LNCaP clone FGC (cell line): Measurements from ENCODE around the gene CACNA1E.

Source experiments
- DNase-seq: peaks from one replicate; pipeline ENCODE4 v3.0.0-alpha.2; 2011; ENCODE audit warnings: low read depth
- H3K4me3 ChIP-seq: 2 replicates; pipeline ENCODE4 v1.5.1; 2011; ENCODE audit warnings: mild to moderate bottlenecking, low read depth, low read length, control low read depth
- TF ChIP-seq, protein P1 (sequence below): IDR thresholded peaks from 2 replicates; pipeline ENCODE4 v1.5.1; 2012; ENCODE audit warnings: mild to moderate bottlenecking; ENCODE audit not compliant: control insufficient read depth, insufficient read depth; ENCODE audit errors: extremely low read depth

The CACNA1E gene

DNA sequence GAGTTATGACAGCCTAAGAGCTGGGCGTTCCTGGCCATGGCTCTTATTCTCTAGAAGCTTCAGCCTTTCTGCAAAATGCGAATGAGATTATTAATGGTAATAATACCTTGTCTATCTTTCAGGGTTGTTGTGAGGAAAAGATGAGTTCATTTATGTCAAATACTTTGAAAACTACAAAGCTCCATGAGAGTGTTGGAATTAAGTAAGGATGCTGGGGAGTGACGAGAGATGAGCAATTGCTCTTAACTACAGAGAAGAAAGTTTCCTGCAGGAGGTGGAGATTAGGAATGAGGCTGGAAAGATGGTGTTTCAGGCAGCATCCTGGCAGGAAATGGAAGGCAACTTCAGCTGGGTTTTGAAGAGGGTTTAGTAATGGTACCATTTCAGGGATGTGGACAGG lies 124.2 kb downstream of the CACNA1E start:
- TF ChIP-seq, protein P1, sequence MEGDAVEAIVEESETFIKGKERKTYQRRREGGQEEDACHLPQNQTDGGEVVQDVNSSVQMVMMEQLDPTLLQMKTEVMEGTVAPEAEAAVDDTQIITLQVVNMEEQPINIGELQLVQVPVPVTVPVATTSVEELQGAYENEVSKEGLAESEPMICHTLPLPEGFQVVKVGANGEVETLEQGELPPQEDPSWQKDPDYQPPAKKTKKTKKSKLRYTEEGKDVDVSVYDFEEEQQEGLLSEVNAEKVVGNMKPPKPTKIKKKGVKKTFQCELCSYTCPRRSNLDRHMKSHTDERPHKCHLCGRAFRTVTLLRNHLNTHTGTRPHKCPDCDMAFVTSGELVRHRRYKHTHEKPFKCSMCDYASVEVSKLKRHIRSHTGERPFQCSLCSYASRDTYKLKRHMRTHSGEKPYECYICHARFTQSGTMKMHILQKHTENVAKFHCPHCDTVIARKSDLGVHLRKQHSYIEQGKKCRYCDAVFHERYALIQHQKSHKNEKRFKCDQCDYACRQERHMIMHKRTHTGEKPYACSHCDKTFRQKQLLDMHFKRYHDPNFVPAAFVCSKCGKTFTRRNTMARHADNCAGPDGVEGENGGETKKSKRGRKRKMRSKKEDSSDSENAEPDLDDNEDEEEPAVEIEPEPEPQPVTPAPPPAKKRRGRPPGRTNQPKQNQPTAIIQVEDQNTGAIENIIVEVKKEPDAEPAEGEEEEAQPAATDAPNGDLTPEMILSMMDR = no peak

DNA sequence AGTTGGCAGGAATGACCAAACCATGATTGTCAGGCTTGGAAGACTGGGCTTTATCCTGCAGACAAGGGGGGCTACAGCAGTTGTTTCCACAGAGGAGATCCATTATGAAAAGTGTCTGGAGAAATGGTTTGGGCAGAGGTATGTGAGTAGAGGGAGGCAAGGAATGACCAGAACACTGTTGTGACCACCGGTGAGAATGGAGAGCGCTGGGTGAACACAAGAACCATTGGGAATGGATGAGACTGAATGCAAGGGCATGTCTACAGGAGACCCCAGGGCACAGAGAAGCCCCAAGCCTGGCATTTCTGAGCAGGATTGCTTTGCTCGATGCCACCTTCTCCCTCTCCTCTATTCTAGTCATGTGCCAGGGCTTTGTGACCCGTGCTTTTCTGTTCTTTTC lies 125.1 kb downstream of the CACNA1E start:
- no peak for DNase-seq
- no peak overlapping the region for H3K4me3 ChIP-seq
- TF ChIP-seq, protein P1 = no peak

More for the DNA sequence above, 124.2 kb downstream of the CACNA1E start:
- DNase-seq = no peak
- no peak overlapping the region for H3K4me3 ChIP-seq

GRCh38 chr1:181608948-181609347 lies 125.6 kb downstream of the CACNA1E start:
- H3K4me3 ChIP-seq = no peak overlapping the region
- no peak for DNase-seq
- TF ChIP-seq, protein P1 = no peak

DNA sequence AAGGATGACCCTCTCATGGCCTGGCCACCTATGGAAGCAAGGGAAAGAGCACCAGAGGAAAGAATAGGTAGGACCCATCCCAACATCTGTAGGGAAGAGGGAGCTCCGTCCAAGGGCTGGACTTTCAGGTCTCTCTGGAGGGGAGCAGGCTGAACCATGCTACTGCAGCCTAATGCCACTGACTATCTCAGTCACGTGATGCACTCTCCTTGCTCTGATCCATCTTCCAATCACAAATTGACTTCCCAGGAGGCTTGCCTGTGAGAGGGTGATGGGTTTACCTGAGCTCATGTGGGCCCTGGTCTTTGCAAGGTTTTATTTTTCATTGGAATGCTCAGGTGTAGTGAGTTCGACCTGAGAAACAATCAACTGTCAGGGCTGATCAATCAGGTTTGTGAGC lies 128.8 kb downstream of the CACNA1E start:
- TF ChIP-seq, protein P1 = no peak
- no peak for DNase-seq
- no peak overlapping the region for H3K4me3 ChIP-seq

DNA sequence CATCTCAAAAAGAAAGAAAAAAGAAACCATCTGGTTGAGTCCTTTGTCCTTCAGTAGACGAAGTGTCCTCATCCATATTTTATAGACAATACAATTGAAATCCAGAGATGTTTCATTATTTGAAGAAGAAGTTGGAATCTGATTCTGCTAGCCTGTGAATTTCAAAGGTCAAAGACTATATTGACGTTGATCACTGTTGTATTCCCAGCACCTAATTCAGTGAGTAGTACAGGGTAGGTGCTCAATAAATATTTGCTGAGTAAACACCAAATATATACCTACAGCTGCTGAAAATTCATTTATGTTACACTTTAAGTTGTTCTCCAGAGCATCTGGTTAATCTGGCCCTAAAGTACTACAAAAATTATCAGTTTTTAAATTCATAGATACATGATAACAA lies 135.2 kb downstream of the CACNA1E start:
- TF ChIP-seq, protein P1 = no peak
- H3K4me3 ChIP-seq = no peak overlapping the region
- DNase-seq = no peak

- no peak overlapping the region for H3K4me3 ChIP-seq
- no peak for DNase-seq
- TF ChIP-seq, protein P1 = no peak
These were observed 136.9 kb downstream of the CACNA1E start for GRCh38 chr1:181620183-181620582.

- H3K4me3 ChIP-seq = no peak overlapping the region
- DNase-seq = no peak
- TF ChIP-seq, protein P1 = no peak
These were observed 140.5 kb downstream of the CACNA1E start for GRCh38 chr1:181623850-181624249.
